ENCODE results near the gene HIVEP3. TPM values are rescaled to one million over a fixed set of nuclear protein-coding genes. Genes with fewer than 3 reads are reported as not detected.
"Not testable (repeated sequence)": the region's sequence is repeated elsewhere in the genome, so short reads cannot be mapped to it uniquely, and the experiment has no call there.

Gene HIVEP3
- total and polyA plus RNA-seq, 5 donors: 6.3 to 7.9 (median 7.2) TPM

DNA sequence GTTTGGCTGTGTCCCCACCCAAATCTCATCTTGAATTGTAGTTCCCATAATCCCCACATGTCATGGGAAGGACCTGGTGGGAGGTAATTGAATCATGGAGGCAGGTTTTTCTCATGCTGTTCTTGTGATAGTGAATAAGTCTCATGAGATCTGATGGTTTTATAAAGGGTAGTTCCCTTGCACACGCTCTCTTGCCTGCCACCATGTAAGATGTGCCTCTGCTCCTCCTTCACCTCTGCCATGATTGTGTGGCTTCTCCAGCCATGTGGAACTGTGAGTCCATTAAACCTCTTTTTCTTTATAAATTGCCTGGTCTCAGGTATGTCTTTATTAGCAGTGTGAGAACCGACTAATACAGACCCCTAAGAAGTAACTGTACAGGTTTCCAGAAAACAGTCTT, 2.5 kb upstream of the HIVEP3 start:
- not testable (repeated sequence) for H3K4me3 ChIP-seq (ENCODE audit: low read length); H3K4me1 ChIP-seq (ENCODE audit: control insufficient read depth, insufficient read depth, low read length); H3K9me3 ChIP-seq (ENCODE audit: control insufficient read depth, low read length); H3K27ac ChIP-seq (ENCODE audit: low read length); ATAC-seq; H3K27me3 ChIP-seq (ENCODE audit: control insufficient read depth, insufficient read depth); DNase-seq
- WGBS: 95% methylated on average over 2 of the region's 2 CpGs
- intact Hi-C loops (cut with DNase I): loop anchor here in 1 of 4 donors (10.0 kb wide), 1 partner anchor 114 kb away; no protein-coding TSS in a partner anchor

- no peaks in the 10 kb centered on the region for H3K27me3 ChIP-seq (ENCODE audit: control insufficient read depth, insufficient read depth)
- no peak for ATAC-seq
- peaks cover 8% of the 10 kb centered on the region for H3K4me1 ChIP-seq (ENCODE audit: control insufficient read depth, insufficient read depth, low read length)
- intact Hi-C loops (cut with DNase I): loop anchor here in 1 of 4 donors (10.0 kb wide), 1 partner anchor 114 kb away; no protein-coding TSS in a partner anchor
- no peak overlapping the region for H3K4me3 ChIP-seq (ENCODE audit: low read length)
- WGBS: 80% methylated on average over 2 of the region's 2 CpGs
- no peak overlapping the region for H3K27ac ChIP-seq (ENCODE audit: low read length)
- DNase-seq: no peak
- H3K9me3 ChIP-seq (ENCODE audit: control insufficient read depth, low read length): no peaks in the 10 kb centered on the region
Measured at GRCh38 chr1:41920658-41921057, 1.9 kb upstream of the HIVEP3 start.

GRCh38 chr1:41919764-41920397, 1.2 kb upstream of the HIVEP3 start:
- Histone ChIP-seq H3K9me3 (ENCODE audit: control insufficient read depth, low read length) (no peaks in the 10 kb centered on the region), H3K27me3 (ENCODE audit: control insufficient read depth, insufficient read depth) (no peaks in the 10 kb centered on the region), H3K4me1 (ENCODE audit: control insufficient read depth, insufficient read depth, low read length) (peaks cover 8% of the 10 kb centered on the region), H3K27ac (ENCODE audit: low read length) (no peak overlapping the region), H3K4me3 (ENCODE audit: low read length) (peak overlapping the region; percentile 19)
- peak; percentile 81 to 84 for ATAC-seq
- intact Hi-C loops (cut with DNase I): loop anchor here in 2 of 4 donors (10.0 kb wide), 2 partner anchors 85 to 115 kb away; no protein-coding TSS in a partner anchor
- peak; percentile 66 to 87 (median 86) for DNase-seq
- 39% methylated on average over 18 of the region's 18 CpGs for WGBS

DNA sequence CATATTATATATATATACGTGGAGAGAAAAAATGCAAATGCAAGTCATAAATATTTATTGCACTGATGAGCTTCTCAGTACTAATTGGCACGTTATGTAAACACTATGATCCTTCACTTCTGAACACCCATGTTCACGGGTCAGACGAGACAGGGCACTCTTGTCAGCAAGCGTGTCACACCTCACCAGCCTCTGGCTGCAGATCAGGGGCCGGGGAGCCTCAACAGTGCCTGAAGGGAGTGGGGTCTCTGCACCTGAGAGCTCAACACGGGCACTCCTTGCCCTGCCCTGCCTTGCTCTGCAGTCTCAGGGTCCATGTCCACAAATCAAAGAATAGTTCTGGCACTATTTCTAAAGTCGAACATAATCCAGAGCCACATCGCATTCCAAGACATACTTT, 409 bp upstream of the HIVEP3 start:
- no peaks in the 10 kb centered on the region for H3K9me3 ChIP-seq (ENCODE audit: control insufficient read depth, low read length)
- peaks cover 8% of the 10 kb centered on the region for H3K4me1 ChIP-seq (ENCODE audit: control insufficient read depth, insufficient read depth, low read length)
- intact Hi-C loops (cut with DNase I): loop anchor here in 1 of 4 donors (10.0 kb wide), 1 partner anchor 84 kb away; no protein-coding TSS in a partner anchor
- no peak overlapping the region for H3K4me3 ChIP-seq (ENCODE audit: low read length)
- H3K27me3 ChIP-seq (ENCODE audit: control insufficient read depth, insufficient read depth): no peaks in the 10 kb centered on the region
- peak in 1 of 2 donors; percentile 23 for ATAC-seq
- no peak overlapping the region for H3K27ac ChIP-seq (ENCODE audit: low read length)
- WGBS: 49% methylated on average over 9 of the region's 9 CpGs
- DNase-seq: no peak

- ATAC-seq (peak; percentile 80 to 85), DNase-seq (peak in 2 of 3 donors; percentile 78 to 82)
- no peaks in the 10 kb centered on the region for H3K27me3 ChIP-seq (ENCODE audit: control insufficient read depth, insufficient read depth)
- peak overlapping the region; percentile 1 for H3K27ac ChIP-seq (ENCODE audit: low read length)
- peak overlapping the region; percentile 52 for H3K4me3 ChIP-seq (ENCODE audit: low read length)
- no peaks in the 10 kb centered on the region for H3K9me3 ChIP-seq (ENCODE audit: control insufficient read depth, low read length)
- intact Hi-C loops (cut with DNase I): loop anchor here in 1 of 4 donors (10.0 kb wide), 1 partner anchor 83 kb away; no protein-coding TSS in a partner anchor
- WGBS: 2% methylated on average over 53 of the region's 53 CpGs
- peaks cover 8% of the 10 kb centered on the region for H3K4me1 ChIP-seq (ENCODE audit: control insufficient read depth, insufficient read depth, low read length)
Measured at GRCh38 chr1:41917835-41918449, 780 bp downstream of the HIVEP3 start.

DNA sequence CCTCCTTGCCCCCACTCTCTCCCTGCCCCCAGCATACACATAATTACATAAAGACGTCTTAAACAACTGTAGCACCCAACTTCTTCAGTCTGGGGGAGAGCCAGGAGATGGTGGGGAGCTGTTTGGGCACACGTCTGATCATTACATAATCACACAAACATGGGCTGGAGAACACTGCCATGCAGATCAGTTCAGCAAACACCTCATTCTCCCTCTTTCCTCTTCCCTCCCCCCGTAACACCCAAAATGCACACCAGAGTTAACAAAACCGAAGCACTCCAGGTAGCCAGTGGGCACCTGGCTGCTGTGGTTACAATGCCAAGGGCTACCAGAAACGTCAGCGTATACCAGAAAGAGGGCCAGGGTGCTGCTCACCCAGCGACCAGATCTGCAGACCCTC, 1.6 kb downstream of the HIVEP3 start:
- no peak overlapping the region for H3K4me3 ChIP-seq (ENCODE audit: low read length)
- DNase-seq (no peak), ATAC-seq (no peak)
- intact Hi-C loops (cut with DNase I): loop anchor here in 1 of 4 donors (10.0 kb wide), 1 partner anchor 82 kb away; no protein-coding TSS in a partner anchor
- 50% methylated on average over 7 of the region's 7 CpGs for WGBS
- no peaks in the 10 kb centered on the region for H3K9me3 ChIP-seq (ENCODE audit: control insufficient read depth, low read length)
- no peaks in the 10 kb centered on the region for H3K27me3 ChIP-seq (ENCODE audit: control insufficient read depth, insufficient read depth)
- no peak overlapping the region for H3K27ac ChIP-seq (ENCODE audit: low read length)
- H3K4me1 ChIP-seq (ENCODE audit: control insufficient read depth, insufficient read depth, low read length): peaks cover 8% of the 10 kb centered on the region

GRCh38 chr1:41915786-41916571, 2.7 kb downstream of the HIVEP3 start:
- WGBS: 66% methylated on average over 4 of the region's 4 CpGs
- Histone ChIP-seq H3K4me3 (ENCODE audit: low read length) (no peak overlapping the region), H3K27me3 (ENCODE audit: control insufficient read depth, insufficient read depth) (no peaks in the 10 kb centered on the region), H3K4me1 (ENCODE audit: control insufficient read depth, insufficient read depth, low read length) (peaks cover 8% of the 10 kb centered on the region), H3K27ac (ENCODE audit: low read length) (no peak overlapping the region), H3K9me3 (ENCODE audit: control insufficient read depth, low read length) (no peaks in the 10 kb centered on the region)
- DNase-seq: peak in 2 of 3 donors; percentile 57
- intact Hi-C loops (cut with DNase I): loop anchor here in 1 of 4 donors (10.0 kb wide), 1 partner anchor 81 kb away; no protein-coding TSS in a partner anchor
- ATAC-seq: peak; percentile 19 to 69

DNA sequence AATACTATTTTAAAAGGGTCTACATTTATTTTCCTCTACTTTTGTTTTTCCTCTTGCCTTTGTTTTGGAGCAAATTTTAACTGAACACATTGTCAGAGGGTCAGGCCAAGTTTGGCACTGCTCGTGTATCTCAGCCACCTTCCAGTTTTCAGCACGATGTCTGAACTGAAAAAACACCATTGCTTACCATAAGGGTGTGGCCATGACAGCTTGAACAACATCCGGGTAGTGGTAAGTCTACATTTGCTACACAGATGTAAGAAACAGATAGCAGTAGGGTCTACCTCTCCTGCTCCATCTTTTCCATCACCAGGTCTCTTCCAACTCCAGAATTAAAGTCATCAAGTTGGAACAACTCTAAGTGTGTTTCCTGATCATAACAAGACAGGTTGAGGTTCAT, 4.2 kb downstream of the HIVEP3 start:
- intact Hi-C loops (cut with DNase I): loop anchor here in 1 of 4 donors (10.0 kb wide), 1 partner anchor 80 kb away; no protein-coding TSS in a partner anchor
- Histone ChIP-seq H3K27ac (ENCODE audit: low read length) (no peak overlapping the region), H3K9me3 (ENCODE audit: control insufficient read depth, low read length) (no peaks in the 10 kb centered on the region), H3K4me3 (ENCODE audit: low read length) (no peak overlapping the region), H3K27me3 (ENCODE audit: control insufficient read depth, insufficient read depth) (no peaks in the 10 kb centered on the region), H3K4me1 (ENCODE audit: control insufficient read depth, insufficient read depth, low read length) (peaks cover 8% of the 10 kb centered on the region)
- WGBS: 46% methylated on average over 3 of the region's 3 CpGs
- DNase-seq: no peak
- ATAC-seq: no peak

GRCh38 chr1:41913014-41913413, 5.7 kb downstream of the HIVEP3 start:
- peaks cover 8% of the 10 kb centered on the region for H3K4me1 ChIP-seq (ENCODE audit: control insufficient read depth, insufficient read depth, low read length)
- no peaks in the 10 kb centered on the region for H3K9me3 ChIP-seq (ENCODE audit: control insufficient read depth, low read length)
- intact Hi-C loops (cut with DNase I): loop anchor here in 1 of 4 donors (10.0 kb wide), 1 partner anchor 78 kb away; no protein-coding TSS in a partner anchor
- no peak for DNase-seq
- no peak overlapping the region for H3K4me3 ChIP-seq (ENCODE audit: low read length)
- no peak for ATAC-seq
- H3K27me3 ChIP-seq (ENCODE audit: control insufficient read depth, insufficient read depth): no peaks in the 10 kb centered on the region
- WGBS: 81% methylated on average over 1 of the region's 1 CpG
- no peak overlapping the region for H3K27ac ChIP-seq (ENCODE audit: low read length)

- Histone ChIP-seq H3K4me1 (ENCODE audit: control insufficient read depth, insufficient read depth, low read length) (peaks cover 5% of the 10 kb centered on the region), H3K9me3 (ENCODE audit: control insufficient read depth, low read length) (no peaks in the 10 kb centered on the region), H3K4me3 (ENCODE audit: low read length) (no peak overlapping the region), H3K27me3 (ENCODE audit: control insufficient read depth, insufficient read depth) (no peaks in the 10 kb centered on the region), H3K27ac (ENCODE audit: low read length) (no peak overlapping the region)
- DNase-seq (no peak), ATAC-seq (no peak)
- WGBS: 68% methylated on average over 3 of the region's 3 CpGs
- intact Hi-C loops (cut with DNase I): no loop called here
Measured at GRCh38 chr1:41908288-41908895, 10.3 kb downstream of the HIVEP3 start.

Data from right cardiac atrium (tissue), 5 donors.